Osteoblast (primary cell): ENCODE measurements around the gene PBX3. TPM values are rescaled to one million over a fixed set of nuclear protein-coding genes. Genes with fewer than 3 reads are reported as not detected.

ENCODE experiments used
- DNase-seq: peaks from one replicate; pipeline ENCODE4 v3.0.0; 2011; ENCODE audit warnings: low spot score, mixed read lengths; ENCODE audit not compliant: insufficient read length; ENCODE audit errors: missing footprints
- H2AFZ ChIP-seq: 2 replicates; pipeline ENCODE4 v1.6.0; 2011; ENCODE audit warnings: mild to moderate bottlenecking, low read length
- H3K27ac ChIP-seq: 2 replicates; pipeline ENCODE4 v1.5.1; 2011; ENCODE audit warnings: mild to moderate bottlenecking, low read depth, low read length, moderate library complexity
- H3K27me3 ChIP-seq: 2 replicates; pipeline ENCODE4 v1.6.0; 2012; ENCODE audit warnings: mild to moderate bottlenecking, control low read depth, inconsistent platforms, low read length, moderate library complexity; ENCODE audit not compliant: insufficient read depth
- H3K36me3 ChIP-seq: 2 replicates; pipeline ENCODE4 v1.5.1; 2011; ENCODE audit warnings: mild to moderate bottlenecking, low read length, control low read depth, moderate library complexity; ENCODE audit not compliant: insufficient read depth
- H3K4me1 ChIP-seq: 2 replicates; pipeline ENCODE4 v1.5.1; 2011; ENCODE audit warnings: mild to moderate bottlenecking, low read length, control low read depth, moderate library complexity; ENCODE audit not compliant: insufficient read depth
- H3K4me2 ChIP-seq: 2 replicates; pipeline ENCODE4 v1.6.0; 2011; ENCODE audit warnings: mild to moderate bottlenecking, low read length; ENCODE audit not compliant: insufficient read depth
- H3K4me3 ChIP-seq: fragments of 200-600 bp; sonication (generic); 3 replicates; pipeline ENCODE4 v1.5.1; 2012; ENCODE audit warnings: mild to moderate bottlenecking, low read length, inconsistent platforms; ENCODE audit not compliant: insufficient read depth
- H3K79me2 ChIP-seq: 2 replicates; pipeline ENCODE4 v1.6.0; 2012; ENCODE audit warnings: mild to moderate bottlenecking, low read length, control low read depth, inconsistent platforms; ENCODE audit not compliant: insufficient read depth
- H3K9me3 ChIP-seq: 2 replicates; pipeline ENCODE4 v1.5.1; 2011; ENCODE audit warnings: low read depth, low read length, control low read depth
- H4K20me1 ChIP-seq: 2 replicates; pipeline ENCODE4 v1.6.0; 2012; ENCODE audit warnings: mild to moderate bottlenecking, low read length, control low read depth; ENCODE audit not compliant: insufficient read depth
- total RNA-seq: library from RNA; depleted of rRNA; stranded (reverse); fragments of >200 nt; gene quantifications from 2 replicates; pipeline ENCODE4 v1.2.3, GENCODE V29; 2012
- TF ChIP-seq, protein P1 (sequence below): IDR thresholded peaks from 2 replicates; pipeline ENCODE4 v1.5.1; 2011; ENCODE audit warnings: mild to moderate bottlenecking, low read depth, low read length, moderate library complexity; ENCODE audit errors: extremely low read depth

PBX3 gene
- total RNA-seq, 1 donor = 34.7 TPM

DNA sequence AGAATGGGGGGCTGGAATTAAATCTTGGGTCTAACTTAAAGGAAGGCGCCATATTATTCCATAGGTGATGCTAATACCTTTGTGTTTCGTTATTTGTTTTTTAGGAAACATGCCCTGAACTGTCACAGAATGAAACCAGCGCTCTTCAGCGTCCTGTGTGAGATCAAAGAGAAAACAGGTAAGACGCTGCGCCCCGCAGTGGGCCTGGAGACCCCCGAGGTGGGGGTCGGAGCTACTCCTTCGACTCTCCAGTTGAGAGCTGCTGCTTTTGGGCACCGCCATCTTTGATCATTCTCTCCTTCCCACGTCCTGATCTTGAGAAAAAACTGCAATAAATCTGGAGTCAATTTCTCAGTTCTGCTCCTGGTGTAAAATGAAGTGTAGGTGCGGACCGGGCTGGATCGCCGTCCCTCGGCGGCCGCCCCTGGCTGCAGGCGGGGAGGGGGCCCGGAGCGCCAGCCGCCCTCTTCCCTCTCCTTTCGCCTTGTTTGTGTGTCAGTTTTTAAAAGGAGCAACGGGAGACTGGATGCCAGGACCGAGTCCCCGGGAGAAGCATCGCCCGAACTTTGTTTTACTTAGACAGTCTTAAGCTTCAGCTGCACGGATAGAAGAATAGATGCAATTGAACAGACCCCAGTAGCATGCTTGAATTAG lies 1.4 kb downstream of the PBX3 start:
- Histone ChIP-seq H3K27me3 (no peaks in the 10 kb centered on the region), H3K4me3 (peak overlapping the region; percentile 95), H3K9me3 (no peaks in the 10 kb centered on the region), H3K36me3 (peaks cover 4% of the 10 kb centered on the region), H3K27ac (peak overlapping the region; percentile 72), H3K79me2 (peaks cover 62% of the 10 kb centered on the region), H4K20me1 (no peaks in the 10 kb centered on the region), H3K4me2 (peak overlapping the region; percentile 92), H3K4me1 (peaks cover 39% of the 10 kb centered on the region), H2AFZ (peak overlapping the region; percentile 91)
- peak; percentile 62 for DNase-seq
- TF ChIP-seq, protein P1, sequence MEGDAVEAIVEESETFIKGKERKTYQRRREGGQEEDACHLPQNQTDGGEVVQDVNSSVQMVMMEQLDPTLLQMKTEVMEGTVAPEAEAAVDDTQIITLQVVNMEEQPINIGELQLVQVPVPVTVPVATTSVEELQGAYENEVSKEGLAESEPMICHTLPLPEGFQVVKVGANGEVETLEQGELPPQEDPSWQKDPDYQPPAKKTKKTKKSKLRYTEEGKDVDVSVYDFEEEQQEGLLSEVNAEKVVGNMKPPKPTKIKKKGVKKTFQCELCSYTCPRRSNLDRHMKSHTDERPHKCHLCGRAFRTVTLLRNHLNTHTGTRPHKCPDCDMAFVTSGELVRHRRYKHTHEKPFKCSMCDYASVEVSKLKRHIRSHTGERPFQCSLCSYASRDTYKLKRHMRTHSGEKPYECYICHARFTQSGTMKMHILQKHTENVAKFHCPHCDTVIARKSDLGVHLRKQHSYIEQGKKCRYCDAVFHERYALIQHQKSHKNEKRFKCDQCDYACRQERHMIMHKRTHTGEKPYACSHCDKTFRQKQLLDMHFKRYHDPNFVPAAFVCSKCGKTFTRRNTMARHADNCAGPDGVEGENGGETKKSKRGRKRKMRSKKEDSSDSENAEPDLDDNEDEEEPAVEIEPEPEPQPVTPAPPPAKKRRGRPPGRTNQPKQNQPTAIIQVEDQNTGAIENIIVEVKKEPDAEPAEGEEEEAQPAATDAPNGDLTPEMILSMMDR = no peak

DNA sequence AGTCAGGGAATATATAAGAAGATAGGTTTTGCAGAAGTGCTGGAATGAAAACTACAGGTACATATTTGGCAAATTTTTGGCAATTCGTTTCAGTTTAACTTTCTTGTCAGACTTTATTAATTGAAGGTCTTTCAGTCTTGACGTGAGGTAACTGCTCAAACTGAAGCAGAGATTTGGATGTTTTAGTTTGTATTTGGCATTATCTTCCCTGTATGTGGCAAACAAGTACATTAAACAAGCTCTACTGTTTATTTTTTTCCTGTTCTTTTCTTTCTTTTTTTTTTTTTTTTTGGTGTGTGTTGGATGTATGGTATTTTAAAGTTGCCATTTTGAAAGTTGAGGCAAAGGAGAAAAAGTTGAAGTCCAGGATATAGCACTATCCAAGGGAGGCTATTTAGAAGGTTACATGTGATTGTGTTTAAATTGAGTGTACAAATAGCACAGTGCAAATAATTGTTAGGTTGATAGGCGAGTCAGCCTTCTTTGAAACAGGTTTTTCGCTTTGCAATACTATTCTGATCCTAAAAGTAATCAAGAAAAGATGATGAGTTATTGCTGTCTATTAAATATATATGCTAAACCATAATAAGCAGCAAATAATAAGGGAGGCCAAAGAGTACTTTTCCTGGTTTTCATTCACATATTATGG lies 2.2 kb downstream of the PBX3 start:
- Histone ChIP-seq H3K4me3 (peak overlapping the region; percentile 95), H3K27ac (peak overlapping the region; percentile 66), H3K4me2 (peak overlapping the region; percentile 92), H3K36me3 (peaks cover 4% of the 10 kb centered on the region), H2AFZ (no peak overlapping the region), H4K20me1 (no peaks in the 10 kb centered on the region), H3K27me3 (no peaks in the 10 kb centered on the region), H3K79me2 (peaks cover 71% of the 10 kb centered on the region), H3K9me3 (no peaks in the 10 kb centered on the region), H3K4me1 (peaks cover 32% of the 10 kb centered on the region)
- TF ChIP-seq, protein P1 = no peak
- peak; percentile 34 for DNase-seq

DNA sequence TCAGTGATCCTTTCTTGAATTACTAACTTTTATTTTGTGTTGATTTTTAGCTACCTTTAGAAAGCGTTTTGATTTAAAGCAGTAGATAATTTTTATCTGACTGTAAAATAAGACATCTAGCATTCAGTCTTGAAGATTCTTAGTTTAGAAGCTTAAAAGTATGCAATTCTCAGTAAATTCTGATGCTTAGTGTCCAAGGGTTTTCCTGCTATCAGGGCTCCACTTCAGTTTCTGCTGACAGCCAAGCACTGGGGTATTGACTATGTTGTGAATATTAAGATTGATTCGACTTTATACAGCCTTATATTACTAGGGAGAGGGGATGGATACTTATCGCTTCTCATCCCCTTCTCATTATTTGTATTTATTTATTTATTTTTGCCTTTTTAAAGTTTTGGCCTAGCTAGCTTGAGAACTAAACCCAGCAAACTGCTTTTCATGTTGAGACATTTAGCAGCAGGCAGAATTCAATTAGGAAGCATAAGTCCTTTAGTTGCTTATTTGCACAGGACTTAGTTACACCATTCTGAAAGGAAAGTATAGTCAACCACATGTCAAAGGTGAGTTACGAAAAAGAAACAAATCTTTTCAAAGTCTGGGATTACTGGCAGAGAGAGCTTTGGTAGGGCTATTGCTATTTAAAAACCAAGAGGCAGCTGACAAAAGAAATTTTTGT lies 2.9 kb downstream of the PBX3 start:
- Histone ChIP-seq H4K20me1 (no peaks in the 10 kb centered on the region), H3K9me3 (no peaks in the 10 kb centered on the region), H3K36me3 (peaks cover 4% of the 10 kb centered on the region), H2AFZ (no peak overlapping the region), H3K27me3 (no peaks in the 10 kb centered on the region), H3K4me2 (peak overlapping the region; percentile 92), H3K27ac (peak overlapping the region; percentile 66), H3K4me1 (peaks cover 26% of the 10 kb centered on the region), H3K4me3 (peak overlapping the region; percentile 95), H3K79me2 (peaks cover 77% of the 10 kb centered on the region)
- TF ChIP-seq, protein P1 = no peak
- peak; percentile 53 for DNase-seq

DNA sequence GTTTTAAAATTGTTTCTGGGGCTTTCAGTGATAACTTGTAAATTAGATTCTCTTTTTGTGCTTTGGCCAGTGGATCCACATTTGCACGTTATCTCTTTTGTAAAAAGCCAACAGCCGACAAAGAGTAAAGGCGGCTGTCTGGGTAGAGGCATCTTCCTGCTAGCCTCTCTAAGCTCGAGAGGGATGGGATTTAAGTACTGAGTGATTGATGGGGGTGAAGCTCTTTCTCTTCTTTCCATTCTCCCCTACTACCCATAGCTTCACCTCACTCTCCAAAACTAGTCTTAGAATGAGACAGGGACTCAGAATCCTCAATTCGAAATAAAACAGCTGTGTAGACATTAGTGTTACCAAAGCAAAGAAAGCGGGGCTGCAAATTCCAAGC lies 3.4 kb downstream of the PBX3 start:
- peak overlapping the region; percentile 95 for H3K4me3 ChIP-seq
- peak; percentile 30 for DNase-seq
- peak overlapping the region; percentile 92 for H3K4me2 ChIP-seq

More for the DNA sequence above, 3.4 kb downstream of the PBX3 start:
- peaks cover 20% of the 10 kb centered on the region for H3K4me1 ChIP-seq
- H3K27me3 ChIP-seq = no peaks in the 10 kb centered on the region
- H3K79me2 ChIP-seq = peaks cover 82% of the 10 kb centered on the region
- TF ChIP-seq, protein P1 = no peak
- H2AFZ ChIP-seq = no peak overlapping the region
- peak overlapping the region; percentile 66 for H3K27ac ChIP-seq
- no peaks in the 10 kb centered on the region for H3K9me3 ChIP-seq
- H4K20me1 ChIP-seq = no peaks in the 10 kb centered on the region
- H3K36me3 ChIP-seq = peaks cover 4% of the 10 kb centered on the region
